ENCODE results near the gene OXNAD1.

Gene OXNAD1

DNA sequence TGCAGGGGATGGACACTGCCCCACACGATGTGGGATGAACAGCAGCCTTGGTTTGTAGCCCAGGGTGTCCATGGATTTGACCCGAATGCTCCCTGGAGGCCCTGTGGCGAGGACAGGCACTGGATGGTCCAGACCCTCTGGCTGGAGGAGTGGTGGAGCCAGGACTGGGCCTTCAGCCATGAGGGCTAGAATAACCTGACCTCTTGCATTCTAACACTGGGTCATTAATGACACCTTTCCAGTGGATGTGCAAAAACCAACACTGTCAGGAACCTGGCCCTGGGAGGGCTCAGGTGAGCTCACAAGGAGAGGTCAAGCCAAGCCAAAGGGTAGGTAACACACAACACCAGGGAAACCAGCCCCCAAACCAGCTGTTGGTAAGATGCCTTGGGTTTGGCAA, 51.4 kb downstream of the OXNAD1 start:
- TF ChIP-seq, protein P1, sequence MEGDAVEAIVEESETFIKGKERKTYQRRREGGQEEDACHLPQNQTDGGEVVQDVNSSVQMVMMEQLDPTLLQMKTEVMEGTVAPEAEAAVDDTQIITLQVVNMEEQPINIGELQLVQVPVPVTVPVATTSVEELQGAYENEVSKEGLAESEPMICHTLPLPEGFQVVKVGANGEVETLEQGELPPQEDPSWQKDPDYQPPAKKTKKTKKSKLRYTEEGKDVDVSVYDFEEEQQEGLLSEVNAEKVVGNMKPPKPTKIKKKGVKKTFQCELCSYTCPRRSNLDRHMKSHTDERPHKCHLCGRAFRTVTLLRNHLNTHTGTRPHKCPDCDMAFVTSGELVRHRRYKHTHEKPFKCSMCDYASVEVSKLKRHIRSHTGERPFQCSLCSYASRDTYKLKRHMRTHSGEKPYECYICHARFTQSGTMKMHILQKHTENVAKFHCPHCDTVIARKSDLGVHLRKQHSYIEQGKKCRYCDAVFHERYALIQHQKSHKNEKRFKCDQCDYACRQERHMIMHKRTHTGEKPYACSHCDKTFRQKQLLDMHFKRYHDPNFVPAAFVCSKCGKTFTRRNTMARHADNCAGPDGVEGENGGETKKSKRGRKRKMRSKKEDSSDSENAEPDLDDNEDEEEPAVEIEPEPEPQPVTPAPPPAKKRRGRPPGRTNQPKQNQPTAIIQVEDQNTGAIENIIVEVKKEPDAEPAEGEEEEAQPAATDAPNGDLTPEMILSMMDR (IDR thresholded peaks at IDR 0.05; ENCODE audit: low read length, missing control alignments) = no peak
- no peak overlapping the region for H3K4me3 ChIP-seq (replicated peaks; ENCODE audit: low read depth, low read length)
- DNase-seq (ENCODE audit: low read depth) = no peak

DNA sequence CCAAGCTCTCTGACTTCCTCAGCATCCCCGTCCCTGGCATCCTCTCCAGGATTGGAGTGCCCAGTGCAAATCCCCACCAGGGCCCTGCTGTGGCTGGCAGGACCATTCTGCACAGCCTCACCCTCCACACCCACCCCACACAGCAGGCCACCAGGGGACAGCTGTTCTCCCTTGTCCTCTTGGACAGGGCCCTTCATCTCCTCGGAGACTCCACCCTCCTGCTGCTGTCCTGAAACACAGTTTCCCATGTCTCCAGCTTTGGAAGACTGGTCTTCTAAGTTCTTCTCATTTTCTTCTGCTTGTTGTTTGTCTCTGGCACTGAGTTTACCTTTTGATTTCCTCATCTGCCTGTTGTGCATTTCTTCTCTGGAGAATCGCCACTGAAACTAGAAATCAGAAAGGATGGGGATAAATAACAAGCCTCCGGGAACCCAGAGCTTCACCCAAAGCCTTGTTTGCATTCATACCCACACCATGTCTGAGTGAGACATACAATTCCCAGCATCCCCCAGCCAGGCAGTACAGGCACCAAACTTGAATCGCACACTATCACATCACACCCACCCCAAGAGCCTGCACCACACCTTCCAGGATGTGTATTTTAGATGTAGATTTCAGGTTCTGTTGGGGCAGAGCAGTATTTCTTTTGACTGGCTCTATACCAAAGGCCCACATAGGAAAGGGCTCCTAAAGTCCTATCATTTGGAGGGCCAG, 52.0 kb downstream of the OXNAD1 start:
- no peak for DNase-seq (ENCODE audit: low read depth)
- TF ChIP-seq, protein P1 (IDR thresholded peaks at IDR 0.05; ENCODE audit: low read length, missing control alignments) = no peak
- no peak overlapping the region for H3K4me3 ChIP-seq (replicated peaks; ENCODE audit: low read depth, low read length)

DNA sequence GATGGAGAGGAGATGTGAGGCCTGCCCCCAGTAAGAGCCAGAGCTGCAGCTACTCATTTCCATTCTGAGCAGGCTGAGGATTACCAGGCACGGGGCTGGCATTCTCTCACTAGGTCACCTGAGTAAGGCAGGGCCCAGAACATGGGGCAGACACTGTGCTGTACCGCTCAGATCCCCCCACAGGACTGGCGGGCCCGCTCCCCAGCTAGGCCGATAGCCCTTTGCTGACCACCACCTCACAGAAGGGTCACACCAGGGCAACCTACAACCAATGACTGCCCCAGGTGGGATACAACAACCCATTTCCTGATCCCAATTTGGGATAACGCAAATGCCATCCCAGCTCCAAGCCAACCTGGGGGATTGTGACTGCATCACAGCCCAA, 52.5 kb downstream of the OXNAD1 start:
- DNase-seq (ENCODE audit: low read depth) = no peak
- no peak overlapping the region for H3K4me3 ChIP-seq (replicated peaks; ENCODE audit: low read depth, low read length)

DNA sequence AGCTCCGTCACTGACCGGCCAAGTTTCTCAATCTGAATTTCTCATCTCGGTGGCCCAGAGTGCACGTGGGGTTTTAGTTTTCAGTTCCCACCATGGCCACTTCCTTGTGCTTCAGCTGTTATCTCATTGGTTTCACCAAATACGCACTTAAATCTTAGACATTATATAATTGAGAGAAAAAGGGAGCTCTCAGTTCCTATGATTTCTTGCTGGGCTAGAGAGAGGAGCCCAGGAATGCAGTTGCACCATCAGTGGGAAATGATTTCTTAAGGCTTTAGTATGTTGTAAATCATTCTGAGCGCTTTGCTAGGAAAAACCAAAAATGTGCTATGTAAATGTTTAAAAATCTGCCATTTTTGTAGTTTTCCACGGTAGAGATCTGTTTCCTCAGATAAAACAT, 53.2 kb downstream of the OXNAD1 start:
- no peak overlapping the region for H3K4me3 ChIP-seq (replicated peaks; ENCODE audit: low read depth, low read length)
- TF ChIP-seq, protein P1 (IDR thresholded peaks at IDR 0.05; ENCODE audit: low read length, missing control alignments) = no peak
- DNase-seq (ENCODE audit: low read depth) = peak; percentile 48

More for the DNA sequence above, 52.5 kb downstream of the OXNAD1 start:
- TF ChIP-seq, protein P1 (IDR thresholded peaks at IDR 0.05; ENCODE audit: low read length, missing control alignments) = no peak

DNA sequence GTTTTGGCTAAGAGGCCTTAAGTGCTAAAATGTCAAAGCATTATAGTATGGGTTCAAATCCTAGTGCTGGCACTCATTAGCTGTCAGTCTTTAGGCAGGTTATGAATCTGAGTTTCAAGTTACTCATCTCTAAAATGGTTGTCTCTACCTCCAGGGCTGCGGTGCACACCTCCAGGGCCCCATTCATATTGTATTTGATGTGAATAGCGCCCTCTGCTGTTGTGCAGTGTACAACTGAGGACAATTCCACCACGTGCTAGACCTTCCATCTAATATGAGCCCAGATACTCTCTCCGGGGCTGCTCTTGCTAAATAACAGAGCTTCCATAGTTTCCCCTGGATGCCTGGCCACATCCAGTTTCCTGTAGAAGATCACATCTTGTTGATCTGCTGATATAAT, 54.3 kb downstream of the OXNAD1 start:
- TF ChIP-seq, protein P1 (IDR thresholded peaks at IDR 0.05; ENCODE audit: low read length, missing control alignments) = peak; percentile 34
- peak; percentile 28 for DNase-seq (ENCODE audit: low read depth)
- no peak overlapping the region for H3K4me3 ChIP-seq (replicated peaks; ENCODE audit: low read depth, low read length)

DNA sequence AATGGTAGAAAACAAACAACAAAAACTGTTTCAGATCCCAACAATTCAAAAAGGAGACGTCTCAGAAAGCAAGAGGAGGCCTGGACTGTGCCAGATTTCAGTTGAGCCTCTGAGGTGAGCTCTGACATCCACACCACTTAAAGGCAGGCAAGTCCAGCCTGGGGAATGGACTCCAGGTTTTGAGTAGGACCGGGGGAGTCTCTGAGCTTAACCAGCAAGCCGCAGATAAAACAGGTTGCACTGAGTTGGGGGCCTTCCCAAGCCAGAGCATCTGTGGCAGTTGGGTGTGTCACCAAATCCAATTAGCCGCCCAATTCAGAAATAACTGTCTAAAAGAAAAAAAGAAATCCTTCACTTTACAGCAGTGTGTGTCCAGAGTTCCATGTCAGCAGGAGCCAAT, 54.7 kb downstream of the OXNAD1 start:
- TF ChIP-seq, protein P1 (IDR thresholded peaks at IDR 0.05; ENCODE audit: low read length, missing control alignments) = no peak
- H3K4me3 ChIP-seq (replicated peaks; ENCODE audit: low read depth, low read length) = no peak overlapping the region
- no peak for DNase-seq (ENCODE audit: low read depth)

DNA sequence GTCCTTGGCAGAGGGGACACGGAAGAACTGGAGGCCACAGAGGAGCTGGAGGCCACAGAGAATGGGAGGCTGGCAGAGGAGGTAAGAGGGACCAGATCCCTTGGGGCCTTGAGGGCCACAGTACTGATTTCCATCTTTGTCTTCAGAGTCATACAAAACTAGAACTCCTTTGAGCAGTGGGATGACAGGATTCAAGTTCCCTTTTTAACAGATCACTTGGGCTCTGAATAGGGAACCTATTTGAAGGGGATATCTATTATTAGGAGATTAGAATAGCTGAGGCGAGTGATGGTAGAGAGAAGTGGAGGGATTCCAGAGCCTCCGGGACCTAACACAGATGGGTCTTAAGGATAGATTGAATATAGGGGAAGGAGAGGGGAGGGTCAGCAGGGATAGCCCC, 55.7 kb downstream of the OXNAD1 start:
- TF ChIP-seq, protein P1 (IDR thresholded peaks at IDR 0.05; ENCODE audit: low read length, missing control alignments) = no peak

More for the DNA sequence above, 55.7 kb downstream of the OXNAD1 start:
- no peak for DNase-seq (ENCODE audit: low read depth)
- H3K4me3 ChIP-seq (replicated peaks; ENCODE audit: low read depth, low read length) = no peak overlapping the region

Data from fibroblast of pulmonary artery (primary cell).